Measurements from ENCODE around the gene MORN1. TPM values are rescaled to one million over a fixed set of nuclear protein-coding genes. Genes with fewer than 3 reads are reported as not detected.

MORN1 gene
- total and polyA plus RNA-seq, 10 donors = 1.9 to 13.5 (median 6.9) TPM

DNA sequence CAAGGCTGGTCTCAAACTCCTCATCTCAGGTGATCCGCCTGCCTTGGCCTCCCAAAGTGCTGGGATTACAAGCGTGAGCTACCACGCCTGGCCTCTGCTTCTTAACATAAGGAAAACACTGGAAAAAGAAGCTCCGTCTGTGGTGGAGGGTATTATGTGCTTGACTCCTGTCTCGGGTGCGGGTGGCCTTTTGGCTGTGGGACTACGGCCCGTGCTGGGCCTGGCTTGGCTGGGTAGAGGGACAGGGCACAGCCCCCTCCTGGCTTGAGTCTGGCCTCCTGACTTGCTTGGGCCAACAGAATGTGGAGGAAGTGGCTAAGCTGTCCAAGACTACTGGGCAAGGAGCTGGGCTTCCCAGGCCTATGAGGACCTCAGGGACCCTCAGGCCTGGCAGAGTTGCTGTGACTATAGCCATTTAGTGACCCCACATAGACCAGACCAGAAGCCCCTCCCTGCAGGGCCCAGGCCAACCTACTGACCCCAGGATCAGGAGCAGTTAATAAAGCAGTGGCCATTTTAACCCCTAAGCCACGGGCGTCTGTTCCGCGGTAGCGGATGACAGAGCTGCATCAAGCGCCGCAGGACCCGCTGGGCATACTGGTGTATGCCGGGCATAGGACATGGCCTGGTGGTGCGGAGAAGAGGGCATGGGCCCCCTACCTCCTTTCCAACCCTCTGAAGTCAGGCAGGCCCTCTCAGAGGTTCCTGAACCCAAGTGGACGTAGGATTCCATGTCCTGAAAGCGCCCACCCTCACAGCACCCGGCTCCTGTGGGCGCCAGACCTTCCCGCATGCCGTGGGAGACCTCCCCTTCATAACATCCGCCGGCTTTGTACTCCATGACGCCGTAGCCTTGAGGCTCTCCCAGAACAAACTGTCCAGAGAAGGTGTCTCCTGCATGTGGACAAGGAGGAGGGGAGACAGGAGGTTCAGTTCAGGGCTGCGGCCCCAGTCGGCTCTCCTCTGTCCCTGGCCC lies 4.4 kb downstream of the MORN1 start:
- Histone ChIP-seq H3K27ac (peak overlapping the region in 3 of 8 donors; percentile 12 to 52 (median 15)), H3K9me3 (no peaks in the 10 kb centered on the region), H3K4me1 (peaks cover 6 to 28% (median 19%) of the 10 kb centered on the region in 6 donors), H3K36me3 (peaks cover 0 to 17% (median 0%) of the 10 kb centered on the region in 6 donors), H3K27me3 (replicated peaks in 1 of 7) (no peaks in the 10 kb centered on the region), H3K4me3 (no peak overlapping the region)
- TF ChIP-seq, protein P1, sequence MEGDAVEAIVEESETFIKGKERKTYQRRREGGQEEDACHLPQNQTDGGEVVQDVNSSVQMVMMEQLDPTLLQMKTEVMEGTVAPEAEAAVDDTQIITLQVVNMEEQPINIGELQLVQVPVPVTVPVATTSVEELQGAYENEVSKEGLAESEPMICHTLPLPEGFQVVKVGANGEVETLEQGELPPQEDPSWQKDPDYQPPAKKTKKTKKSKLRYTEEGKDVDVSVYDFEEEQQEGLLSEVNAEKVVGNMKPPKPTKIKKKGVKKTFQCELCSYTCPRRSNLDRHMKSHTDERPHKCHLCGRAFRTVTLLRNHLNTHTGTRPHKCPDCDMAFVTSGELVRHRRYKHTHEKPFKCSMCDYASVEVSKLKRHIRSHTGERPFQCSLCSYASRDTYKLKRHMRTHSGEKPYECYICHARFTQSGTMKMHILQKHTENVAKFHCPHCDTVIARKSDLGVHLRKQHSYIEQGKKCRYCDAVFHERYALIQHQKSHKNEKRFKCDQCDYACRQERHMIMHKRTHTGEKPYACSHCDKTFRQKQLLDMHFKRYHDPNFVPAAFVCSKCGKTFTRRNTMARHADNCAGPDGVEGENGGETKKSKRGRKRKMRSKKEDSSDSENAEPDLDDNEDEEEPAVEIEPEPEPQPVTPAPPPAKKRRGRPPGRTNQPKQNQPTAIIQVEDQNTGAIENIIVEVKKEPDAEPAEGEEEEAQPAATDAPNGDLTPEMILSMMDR (IDR thresholded peaks at IDR 0.05 in 8 of 11, conservative IDR thresholded peaks at IDR 0.05 in 3 of 11) = no peak
- no peak for TF ChIP-seq POLR2A (IDR thresholded peaks at IDR 0.05)
- no peak for TF ChIP-seq POLR2AphosphoS5 (IDR thresholded peaks at IDR 0.05)
- DNase-seq = peak; percentile 65
- intact Hi-C loops (cut with DNase I; ENCODE audit: low total_unique reads) = no loop called here
- 92 to 98% (median 94%) methylated on average over 24 to 30 of the region's 30 CpGs for WGBS, 5 donors

DNA sequence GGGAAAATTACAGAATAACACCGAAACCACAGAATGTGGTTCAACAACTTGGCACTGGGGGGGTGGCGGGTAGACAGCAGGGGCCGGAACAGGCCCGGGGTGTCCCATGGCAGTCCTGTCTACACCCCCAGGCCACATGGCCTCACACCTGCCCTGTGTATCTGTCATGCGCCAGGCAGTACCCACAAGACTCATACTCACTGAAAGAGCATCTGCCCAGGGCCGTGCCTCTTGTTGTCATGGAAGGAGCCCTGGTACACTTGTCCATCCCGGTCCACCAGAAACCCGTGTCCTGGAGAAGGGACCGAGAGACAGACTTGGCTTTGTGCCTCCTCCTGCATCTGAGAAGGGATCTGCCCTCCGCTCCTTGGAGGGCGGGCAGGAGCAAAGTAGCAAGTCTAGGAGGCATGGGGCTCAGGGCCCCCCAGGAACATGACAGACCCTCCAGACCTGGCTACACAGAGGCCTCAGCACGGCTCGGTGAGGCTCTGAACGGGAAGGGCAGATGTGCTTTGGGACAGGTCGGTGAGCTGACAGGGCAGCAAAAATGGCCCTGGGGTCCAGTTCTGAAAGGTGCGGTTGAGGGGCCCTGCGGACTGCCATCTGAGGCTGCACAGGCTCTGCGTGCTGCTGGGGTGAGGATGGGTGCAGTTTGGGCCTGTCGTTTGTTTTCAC lies 5.6 kb downstream of the MORN1 start:
- intact Hi-C loops (cut with DNase I; ENCODE audit: low total_unique reads) = no loop called here

DNA sequence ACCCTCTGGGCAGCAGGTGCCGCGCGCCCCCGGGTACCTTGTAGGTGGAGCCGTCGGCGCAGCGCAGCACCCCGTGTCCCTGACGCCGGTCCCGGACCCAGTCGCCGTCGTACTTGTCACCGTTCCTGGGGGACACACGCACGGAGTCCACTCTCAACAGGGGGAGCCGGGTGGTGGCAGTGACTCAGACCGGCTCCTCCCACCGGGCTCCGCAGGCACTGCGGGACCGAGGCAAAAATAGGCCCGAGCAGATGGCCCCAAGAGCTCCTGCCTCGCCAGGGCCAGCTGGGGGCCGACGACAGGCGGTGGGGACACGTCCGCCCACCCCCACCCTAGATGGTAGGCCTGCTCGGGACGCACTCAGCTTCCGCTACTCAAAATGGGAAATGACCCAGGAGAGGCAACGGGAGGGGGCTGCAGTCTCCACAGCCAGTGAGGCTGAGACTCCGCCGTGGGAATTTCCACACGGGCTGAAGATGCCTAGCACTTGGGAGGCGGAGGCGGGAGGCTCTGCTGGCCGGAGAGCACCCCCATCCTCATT lies 6.3 kb downstream of the MORN1 start:
- intact Hi-C loops (cut with DNase I; ENCODE audit: low total_unique reads) = no loop called here
- 76 to 92% (median 89%) methylated on average over 36 to 41 of the region's 41 CpGs for WGBS, 5 donors
- peak; percentile 77 for DNase-seq

More for the DNA sequence above, 5.6 kb downstream of the MORN1 start:
- no peaks in the 10 kb centered on the region for H3K27me3 ChIP-seq (replicated peaks in 1 of 7)
- H3K4me1 ChIP-seq = peaks cover 3 to 34% (median 23%) of the 10 kb centered on the region in 6 donors
- peak; percentile 53 for DNase-seq
- WGBS, 5 donors = 92 to 94% (median 93%) methylated on average over 17 to 19 of the region's 19 CpGs
- H3K4me3 ChIP-seq = no peak overlapping the region
- H3K9me3 ChIP-seq = no peaks in the 10 kb centered on the region
- no peak overlapping the region for H3K27ac ChIP-seq
- no peak for TF ChIP-seq POLR2A (IDR thresholded peaks at IDR 0.05)
- TF ChIP-seq POLR2AphosphoS5 (IDR thresholded peaks at IDR 0.05) = no peak
- TF ChIP-seq, protein P1 (IDR thresholded peaks at IDR 0.05 in 8 of 11, conservative IDR thresholded peaks at IDR 0.05 in 3 of 11) = no peak
- H3K36me3 ChIP-seq = peaks cover 0 to 17% (median 0%) of the 10 kb centered on the region in 6 donors

More for the DNA sequence above, 6.3 kb downstream of the MORN1 start:
- TF ChIP-seq POLR2AphosphoS5 (IDR thresholded peaks at IDR 0.05) = peak in 1 of 3 donors; percentile 20
- TF ChIP-seq, protein P1 (IDR thresholded peaks at IDR 0.05 in 8 of 11, conservative IDR thresholded peaks at IDR 0.05 in 3 of 11) = no peak
- no peaks in the 10 kb centered on the region for H3K27me3 ChIP-seq (replicated peaks in 1 of 7)
- H3K4me1 ChIP-seq = peaks cover 0 to 34% (median 16%) of the 10 kb centered on the region in 6 donors
- H3K36me3 ChIP-seq = peaks cover 0 to 17% (median 0%) of the 10 kb centered on the region in 6 donors
- H3K4me3 ChIP-seq = no peak overlapping the region
- no peaks in the 10 kb centered on the region for H3K9me3 ChIP-seq
- H3K27ac ChIP-seq = no peak overlapping the region
